GM13976 (cell line): ENCODE results near the gene RASGRF1.

Experiments used
- DNase-seq: peaks from one replicate; pipeline ENCODE4 v3.0.0; 2012; ENCODE audit warnings: low spot score
- in situ Hi-C: fragments of 300-500 bp; cut with MboI; formaldehyde crosslinking; loops from one replicate; pipeline ENCODE4 v1.12.0; 2022; ENCODE audit warnings: low sequenced_read_pairs, mixed read lengths, inconsistent platforms; ENCODE audit not compliant: unreplicated experiment
- TF ChIP-seq, protein P1 (sequence below): IDR thresholded peaks from 2 replicates; pipeline ENCODE4 v1.5.1; 2012; ENCODE audit warnings: borderline replicate concordance, mild to moderate bottlenecking; ENCODE audit not compliant: insufficient read depth; ENCODE audit errors: extremely low read depth, missing control alignments, control extremely low read depth

The RASGRF1 gene

GRCh38 chr15:78950343-78950742, 140.2 kb downstream of the RASGRF1 start:
- TF ChIP-seq, protein P1, sequence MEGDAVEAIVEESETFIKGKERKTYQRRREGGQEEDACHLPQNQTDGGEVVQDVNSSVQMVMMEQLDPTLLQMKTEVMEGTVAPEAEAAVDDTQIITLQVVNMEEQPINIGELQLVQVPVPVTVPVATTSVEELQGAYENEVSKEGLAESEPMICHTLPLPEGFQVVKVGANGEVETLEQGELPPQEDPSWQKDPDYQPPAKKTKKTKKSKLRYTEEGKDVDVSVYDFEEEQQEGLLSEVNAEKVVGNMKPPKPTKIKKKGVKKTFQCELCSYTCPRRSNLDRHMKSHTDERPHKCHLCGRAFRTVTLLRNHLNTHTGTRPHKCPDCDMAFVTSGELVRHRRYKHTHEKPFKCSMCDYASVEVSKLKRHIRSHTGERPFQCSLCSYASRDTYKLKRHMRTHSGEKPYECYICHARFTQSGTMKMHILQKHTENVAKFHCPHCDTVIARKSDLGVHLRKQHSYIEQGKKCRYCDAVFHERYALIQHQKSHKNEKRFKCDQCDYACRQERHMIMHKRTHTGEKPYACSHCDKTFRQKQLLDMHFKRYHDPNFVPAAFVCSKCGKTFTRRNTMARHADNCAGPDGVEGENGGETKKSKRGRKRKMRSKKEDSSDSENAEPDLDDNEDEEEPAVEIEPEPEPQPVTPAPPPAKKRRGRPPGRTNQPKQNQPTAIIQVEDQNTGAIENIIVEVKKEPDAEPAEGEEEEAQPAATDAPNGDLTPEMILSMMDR: no peak
- in situ Hi-C loops: no loop called here
- DNase-seq: no peak

GRCh38 chr15:78949461-78949860, 141.1 kb downstream of the RASGRF1 start:
- TF ChIP-seq, protein P1: no peak
- in situ Hi-C loops: no loop called here
- DNase-seq: no peak

DNA sequence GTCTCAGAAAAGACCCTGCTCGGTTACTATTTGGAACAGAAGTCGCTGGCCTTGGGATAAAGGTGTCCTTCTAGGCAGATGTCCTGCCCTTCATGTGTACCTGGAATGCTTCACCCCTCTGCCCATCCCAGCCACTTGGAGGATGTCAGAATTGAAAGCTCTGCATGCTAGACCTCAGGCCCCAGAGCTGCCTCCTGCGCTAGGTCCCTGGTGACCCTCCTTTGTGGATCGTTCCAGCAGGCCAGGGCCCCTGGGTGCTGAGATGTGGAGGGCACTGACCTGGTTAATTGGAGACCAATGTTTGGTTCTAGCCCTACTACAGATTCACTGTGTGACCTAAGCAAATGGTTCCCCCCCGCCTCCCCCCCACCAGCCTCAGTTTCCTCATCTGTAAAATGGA, 143.1 kb downstream of the RASGRF1 start:
- no peak for DNase-seq
- TF ChIP-seq, protein P1: no peak
- in situ Hi-C loops: no loop called here

- no peak for DNase-seq
- TF ChIP-seq, protein P1: no peak
- in situ Hi-C loops: no loop called here
Measured at GRCh38 chr15:78946493-78946892, 144.1 kb downstream of the RASGRF1 start.

DNA sequence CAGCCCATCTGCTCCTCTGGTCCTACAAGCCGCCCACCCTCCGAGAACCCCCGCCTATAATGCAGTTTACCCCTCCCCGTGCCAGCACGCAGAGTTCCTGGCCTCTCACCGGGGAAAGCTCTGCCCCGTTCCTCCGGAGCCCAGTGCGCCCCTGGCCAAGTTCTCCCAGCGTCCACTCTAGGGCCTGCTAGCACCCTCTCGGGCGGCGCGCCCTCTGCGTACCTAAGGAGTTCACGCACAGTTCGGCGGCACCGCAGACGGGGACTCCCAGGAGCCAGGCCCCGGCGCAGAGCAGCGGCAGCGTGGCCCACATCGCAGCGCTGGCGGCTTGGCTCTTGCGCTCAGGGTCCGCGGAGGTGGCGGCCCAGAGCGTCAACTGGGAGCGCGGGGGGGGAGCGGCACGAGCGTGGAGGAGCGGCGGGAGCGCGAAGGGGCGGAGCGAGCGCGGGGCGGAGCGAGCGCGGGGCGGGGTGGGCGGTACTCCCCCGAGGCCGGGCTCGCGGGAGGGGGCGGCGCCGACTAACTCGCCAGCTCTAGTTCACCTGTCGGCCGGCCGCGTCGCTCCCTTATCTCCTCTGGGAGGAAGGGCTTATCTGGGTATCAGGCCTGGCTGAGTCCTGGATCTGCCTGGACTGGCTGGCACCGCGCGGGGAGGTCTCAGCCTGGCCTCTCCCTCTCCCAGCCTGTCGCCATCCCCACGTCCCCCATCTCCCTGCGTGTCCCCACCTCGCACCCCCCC, 145.7 kb downstream of the RASGRF1 start, which contains the start of gene CTSH:
Gene CTSH (minus strand): TSS at position 378 of the 739 bp plus-strand sequence. CDS start 65 bp downstream, at position 313.
- in situ Hi-C loops: no loop called here
- peak; percentile 96 for DNase-seq
- TF ChIP-seq, protein P1: no peak

DNA sequence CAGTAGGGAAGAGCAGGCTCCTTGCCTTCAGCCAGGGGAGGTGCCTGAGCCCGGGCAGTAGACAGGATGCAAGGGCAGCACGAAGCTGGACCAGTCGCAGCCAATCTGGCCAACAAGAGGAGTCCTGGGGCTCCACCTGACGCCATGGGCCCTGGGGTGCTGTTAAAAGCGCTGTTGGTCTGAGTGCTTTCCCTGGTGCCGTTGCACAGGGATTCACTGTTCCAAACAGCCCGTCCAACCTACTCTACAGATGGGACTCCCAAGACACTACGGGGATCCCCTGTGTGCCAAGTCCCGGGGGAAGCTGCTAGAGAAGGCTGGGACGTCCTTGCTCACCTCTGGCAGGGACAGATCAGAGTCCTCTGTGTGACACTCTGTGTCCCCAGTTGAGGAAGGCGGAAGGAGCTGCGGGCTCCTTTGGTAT, 146.4 kb downstream of the RASGRF1 start:
- peak; percentile 41 for DNase-seq
- in situ Hi-C loops: no loop called here
- TF ChIP-seq, protein P1: no peak

- in situ Hi-C loops: no loop called here
- TF ChIP-seq, protein P1: no peak
- no peak for DNase-seq
Measured at GRCh38 chr15:78943692-78944091, 146.9 kb downstream of the RASGRF1 start.
